ENCODE data around the gene MAML3.
A peak's percentile ranks its signal among the peaks of the same experiment; 100 is the strongest.

Gene MAML3

DNA sequence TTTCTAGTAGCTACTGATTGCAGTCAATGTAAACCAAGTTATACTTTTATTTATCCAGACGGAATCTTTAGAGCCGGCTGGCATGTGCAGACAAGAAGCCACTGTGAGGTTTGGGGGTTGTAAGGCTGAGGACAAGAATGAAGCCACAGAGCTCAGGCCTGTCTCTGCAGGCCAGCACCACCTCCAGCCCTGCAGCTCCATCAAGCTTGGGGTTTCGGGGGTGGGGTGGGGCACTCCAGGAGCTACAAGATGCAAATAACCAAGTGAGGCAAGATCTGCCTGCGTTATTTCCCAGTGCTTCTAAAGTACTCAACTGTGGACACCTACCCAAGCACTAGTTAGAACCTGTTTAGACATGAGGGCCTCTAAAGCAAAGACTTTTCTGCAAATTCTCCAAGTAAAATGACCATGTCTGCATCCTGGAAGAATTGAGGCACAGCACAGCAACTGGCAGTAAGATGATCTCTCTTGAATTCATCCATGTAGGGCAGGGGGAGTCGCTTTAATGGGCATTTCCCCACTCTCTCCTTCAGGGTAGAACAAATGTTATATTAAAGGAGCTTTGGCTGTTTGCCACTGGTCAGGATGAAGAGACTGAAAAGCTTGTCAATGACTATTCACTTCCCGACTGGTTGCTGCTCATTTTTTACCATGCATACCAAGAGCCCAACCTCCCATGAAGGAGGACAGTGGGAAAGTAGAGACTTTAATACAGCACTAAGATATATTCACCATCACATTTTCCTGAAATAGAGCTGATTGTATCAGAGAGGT is 265.8 kb downstream of the MAML3 start:
- DNase-seq = peak; percentile 13

DNA sequence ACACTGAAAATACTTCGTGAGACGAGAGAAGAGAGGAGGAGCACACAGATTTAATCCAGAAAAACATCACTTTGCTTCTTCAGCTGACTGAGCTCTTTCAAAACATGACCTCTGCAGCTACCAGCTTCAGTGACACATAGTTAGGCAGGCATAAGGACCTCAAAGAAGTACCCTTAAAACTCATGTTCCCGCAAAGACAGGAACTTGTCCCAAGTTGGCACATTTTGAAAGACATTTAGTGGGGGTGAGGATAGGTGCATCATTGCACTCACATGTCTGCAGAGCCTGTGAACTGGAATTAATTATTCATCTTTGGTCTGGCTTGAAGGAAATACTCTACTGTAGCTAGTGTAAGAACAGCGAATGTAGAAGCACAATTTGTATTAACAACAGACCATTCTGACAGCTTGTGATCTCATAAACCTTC is 266.6 kb downstream of the MAML3 start:
- no peak for DNase-seq

DNA sequence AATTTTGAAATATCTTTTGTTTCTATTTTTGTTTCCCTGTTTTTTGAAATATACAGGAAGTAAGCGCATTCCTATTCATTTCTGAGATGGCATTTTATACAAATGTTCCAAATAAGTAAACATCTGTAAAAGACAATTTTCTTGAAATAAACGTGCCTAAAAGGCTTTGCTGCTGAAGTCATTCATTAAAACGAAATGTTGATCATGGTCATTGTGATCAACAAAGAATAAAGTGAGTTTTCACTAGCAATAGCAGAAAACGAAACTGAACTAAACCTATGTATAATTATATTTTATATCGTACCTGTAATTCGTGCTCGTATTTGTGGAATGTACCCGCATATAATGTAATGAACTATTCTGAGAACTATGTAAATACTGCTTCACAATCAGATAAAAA is 267.2 kb downstream of the MAML3 start:
- no peak for DNase-seq

DNA sequence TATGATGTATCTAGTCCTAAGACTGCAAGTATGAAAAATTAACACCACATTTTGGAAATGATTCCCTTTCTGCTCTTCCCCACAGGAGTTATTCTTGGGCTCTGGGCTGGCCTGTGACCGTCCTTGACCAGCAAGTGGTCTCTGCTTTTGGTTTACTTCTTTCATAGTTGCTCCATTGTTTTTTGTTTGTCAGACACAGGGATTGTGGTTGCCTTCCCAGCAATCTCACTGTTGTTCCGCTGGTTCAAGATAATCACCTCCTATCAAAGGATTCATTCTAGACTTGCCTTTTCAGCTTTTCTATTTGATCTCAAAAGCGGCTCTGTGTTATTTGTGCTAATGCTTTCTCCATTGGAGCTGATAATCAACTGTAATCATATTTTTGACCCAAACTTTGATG is 269.5 kb downstream of the MAML3 start:
- DNase-seq = no peak

DNA sequence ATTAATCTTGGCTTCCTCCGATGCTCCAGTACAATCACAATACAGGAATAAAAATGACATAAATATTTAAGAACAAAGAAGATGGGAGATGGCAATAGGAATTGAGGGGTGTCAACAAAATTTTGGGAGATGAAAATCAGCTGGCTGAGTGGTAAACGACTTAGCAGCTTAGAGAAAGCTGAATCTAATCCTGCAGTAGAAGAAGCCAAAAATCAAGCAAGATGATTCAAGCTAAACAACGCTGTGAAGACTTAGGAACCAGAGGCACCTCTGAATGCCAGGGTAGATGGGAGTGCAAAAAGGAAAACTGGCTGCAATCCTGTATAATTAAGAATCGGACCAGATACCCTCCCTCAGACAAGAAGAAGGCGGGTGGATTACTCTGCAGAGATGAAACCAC is 273.1 kb downstream of the MAML3 start:
- no peak for DNase-seq

DNA sequence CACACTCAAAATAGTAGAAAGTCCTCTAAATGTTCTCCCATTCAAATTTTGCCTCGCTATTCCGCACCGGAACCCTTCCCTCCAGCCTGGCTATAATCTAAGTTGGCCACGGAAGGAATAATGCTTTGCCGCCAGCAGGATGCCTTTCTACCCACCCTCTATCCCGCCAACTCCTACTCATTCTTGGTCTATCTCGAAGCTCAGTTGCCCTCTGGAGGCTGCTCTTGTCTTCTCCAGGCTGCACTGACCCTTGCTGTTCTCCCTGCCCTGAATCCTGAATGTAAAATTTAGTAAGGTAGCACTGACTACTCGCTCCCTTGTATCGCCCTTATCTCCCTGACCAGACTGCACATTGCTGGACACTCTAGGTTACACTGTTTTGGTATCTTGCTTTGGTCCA is 275.9 kb downstream of the MAML3 start:
- no peak for DNase-seq

DNA sequence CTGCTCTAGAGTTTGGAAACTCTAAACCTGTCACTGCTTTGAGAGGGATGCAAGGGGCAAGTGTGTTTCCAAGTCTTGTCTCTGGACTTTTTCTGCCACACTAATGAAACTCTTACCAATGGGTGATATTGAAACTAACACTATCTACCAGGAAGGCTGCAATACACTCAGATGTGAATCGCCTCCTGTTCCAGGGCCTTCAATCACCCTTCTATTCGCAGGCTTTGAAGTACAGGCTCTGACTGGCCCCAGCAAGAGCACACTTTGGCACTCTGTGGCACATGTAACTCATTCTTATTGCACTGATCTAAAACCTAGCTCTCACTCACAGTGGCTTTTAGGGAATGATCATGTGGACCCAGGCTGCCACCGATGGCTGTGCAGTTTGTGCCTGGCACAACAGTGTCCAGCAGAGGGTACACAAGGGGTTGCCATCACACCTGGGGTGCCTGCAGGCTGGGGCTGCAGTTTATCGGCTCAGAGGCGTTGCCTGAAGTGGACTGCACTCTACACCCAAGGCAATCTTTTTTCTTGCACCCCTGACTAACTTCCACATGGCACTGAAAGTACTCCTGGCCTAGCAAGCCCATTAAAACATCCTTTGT is 277.5 kb downstream of the MAML3 start:
- DNase-seq = no peak

DNA sequence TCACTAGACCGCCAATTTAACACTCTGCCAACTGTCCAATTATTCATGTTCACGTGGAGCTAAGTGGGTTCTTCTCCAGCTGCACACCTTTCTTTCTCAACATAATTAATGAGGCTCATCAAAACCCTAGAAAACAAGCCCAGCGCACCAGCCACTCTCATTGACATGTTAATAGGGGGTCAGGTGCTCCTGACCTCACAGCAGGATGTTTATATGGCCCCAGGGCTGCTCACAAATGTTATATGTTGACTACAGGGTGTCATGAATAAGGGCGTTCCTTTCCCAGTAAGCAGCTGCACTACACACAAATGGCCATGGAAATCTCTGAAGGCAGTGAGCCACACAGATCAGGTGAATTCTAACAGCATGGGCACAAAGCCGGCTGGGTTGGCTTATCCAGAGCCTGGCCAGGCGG is 278.6 kb downstream of the MAML3 start:
- peak; percentile 91 for DNase-seq

DNA sequence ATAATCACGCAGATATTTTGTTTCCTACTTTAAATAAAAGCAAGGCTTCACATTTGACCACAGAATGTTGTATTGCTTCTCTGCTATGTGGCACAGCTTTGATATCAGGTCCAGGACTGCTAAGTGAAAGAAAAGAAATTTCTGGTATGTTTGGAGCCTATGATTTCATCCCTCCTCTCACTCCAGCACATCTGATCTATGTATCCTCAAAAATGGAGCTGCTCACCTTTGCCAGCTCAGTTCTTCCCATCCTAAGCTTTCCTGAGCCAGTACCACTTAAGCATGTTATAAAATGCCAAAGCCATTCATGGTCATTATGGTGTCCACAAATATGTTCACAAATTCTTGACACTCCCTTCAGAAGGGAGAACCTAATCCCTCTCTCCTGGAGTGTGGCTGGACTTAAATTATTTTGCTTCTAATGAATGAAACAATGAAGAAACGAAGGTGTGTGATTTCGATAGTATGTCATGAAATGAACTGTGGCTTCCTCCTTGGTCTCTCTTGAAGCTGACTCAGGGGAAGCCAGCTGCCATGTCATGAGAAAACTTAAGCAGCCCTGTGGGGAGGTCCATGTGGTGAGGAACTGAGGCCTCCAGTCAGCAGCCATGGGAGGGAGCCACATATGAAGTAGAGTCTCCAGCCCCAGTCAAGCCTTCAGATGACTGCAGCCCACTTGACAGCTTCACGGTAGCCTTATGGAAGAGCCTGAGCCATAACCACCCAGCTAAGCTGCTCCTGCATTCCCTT is 280.7 kb downstream of the MAML3 start:
- no peak for DNase-seq

DNA sequence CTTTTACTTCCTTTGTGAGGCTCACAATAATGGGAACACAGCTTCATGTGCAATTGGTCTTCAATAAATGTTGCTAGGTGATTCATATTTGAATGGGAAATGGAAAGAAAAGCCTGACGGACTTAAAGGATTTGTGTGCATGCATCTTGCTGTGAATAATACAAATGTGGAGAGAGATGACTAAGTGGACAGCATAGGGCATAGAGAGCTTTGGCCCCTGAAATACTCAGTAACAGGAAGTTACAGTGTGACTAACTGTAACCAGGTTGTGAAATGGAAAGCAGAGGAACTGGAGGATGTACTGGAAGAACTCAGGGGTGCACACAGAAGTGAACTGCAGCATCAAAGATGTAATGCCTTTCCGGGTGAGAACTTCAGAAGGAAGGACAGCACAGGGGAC is 281.7 kb downstream of the MAML3 start:
- DNase-seq = no peak

DNA sequence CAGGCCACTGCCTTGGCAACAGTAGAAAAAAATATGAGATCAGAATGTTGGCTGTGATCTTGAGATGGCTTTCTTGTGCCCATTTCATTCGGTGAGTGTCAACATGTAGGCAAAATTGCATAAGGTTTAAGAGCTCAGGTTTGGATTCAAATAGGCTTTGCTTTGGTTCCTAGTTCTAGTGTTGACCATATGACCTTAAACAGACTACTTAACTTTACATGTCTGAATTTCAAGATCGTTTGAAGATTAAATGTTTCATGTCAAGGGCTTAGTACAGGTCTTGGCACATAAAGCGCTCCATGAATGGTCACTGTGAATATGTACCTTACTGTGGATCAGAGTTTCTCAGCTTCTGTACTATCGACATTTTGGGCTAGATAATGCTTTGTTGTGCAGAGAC is 284.2 kb downstream of the MAML3 start:
- no peak for DNase-seq

DNA sequence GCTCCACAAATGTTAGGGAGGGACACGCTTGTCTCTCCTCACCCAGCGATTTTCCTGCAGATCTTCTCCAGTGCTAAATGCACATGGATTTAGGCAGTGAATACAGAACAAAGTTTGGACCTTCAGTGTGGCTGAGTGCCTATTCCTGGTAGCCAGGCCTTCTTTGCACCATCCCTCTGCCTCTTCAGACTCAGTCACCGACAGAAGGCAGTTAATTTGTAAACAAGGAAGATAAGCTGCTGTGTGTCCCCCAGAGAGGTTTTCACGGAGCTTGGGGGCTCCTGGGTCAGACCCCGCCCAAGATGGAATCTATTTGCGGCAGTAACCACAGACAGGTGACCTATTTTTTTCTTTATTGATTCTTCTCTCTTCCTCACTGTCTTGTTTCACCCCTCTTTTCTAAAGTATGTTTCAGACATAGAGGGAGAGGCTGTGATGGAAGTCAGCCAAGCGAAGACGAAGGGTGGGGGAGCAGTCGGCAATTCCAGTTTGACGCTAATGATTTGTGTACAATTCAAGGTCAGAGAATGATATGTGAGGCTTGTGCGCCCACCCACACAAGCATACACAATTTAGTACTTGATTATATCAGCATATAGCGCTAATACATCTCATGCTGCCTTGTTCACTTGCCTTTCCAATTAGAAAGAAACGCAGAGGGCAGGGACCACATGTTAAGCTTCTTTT is 287.6 kb downstream of the MAML3 start:
- DNase-seq = no peak

DNA sequence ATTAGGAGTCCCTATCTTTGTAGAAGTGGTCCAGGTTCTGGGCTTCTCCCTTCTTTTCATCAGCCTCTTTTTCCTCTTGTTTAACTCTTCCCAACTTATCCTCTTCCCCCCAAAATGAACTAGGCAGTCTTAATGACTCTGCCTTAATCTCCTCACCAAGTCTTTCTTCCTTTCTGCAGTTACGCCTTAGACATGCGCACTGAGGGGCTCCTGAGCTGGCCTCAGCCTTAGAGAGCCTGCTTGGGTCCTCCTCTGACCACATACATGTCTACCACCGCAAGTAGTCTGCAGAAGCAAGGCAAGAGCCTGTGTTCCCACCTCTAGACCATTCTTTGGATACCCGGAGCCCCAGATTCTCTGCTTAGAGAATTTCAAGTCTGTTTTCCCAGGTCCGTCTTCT is 288.4 kb downstream of the MAML3 start:
- no peak for DNase-seq

DNA sequence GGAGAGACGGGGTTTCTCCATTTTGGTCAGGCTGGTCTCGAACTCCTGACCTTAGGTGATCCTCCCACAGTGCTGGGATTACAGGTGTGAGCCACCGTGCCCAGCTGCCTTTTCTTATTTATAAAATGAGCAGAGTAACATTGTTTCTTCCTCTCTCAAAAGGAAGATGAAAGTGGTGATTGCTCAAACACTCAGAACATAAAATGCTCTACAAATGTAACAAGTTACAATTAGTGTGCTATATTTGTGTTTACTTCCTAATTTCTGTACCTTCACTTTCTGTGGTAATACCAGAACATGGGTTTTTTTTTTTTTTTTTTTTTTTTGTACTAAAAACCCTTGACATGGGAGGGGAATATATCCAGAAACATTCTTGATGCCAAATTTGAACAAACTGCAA is 290.5 kb downstream of the MAML3 start:
- DNase-seq = no peak

DNA sequence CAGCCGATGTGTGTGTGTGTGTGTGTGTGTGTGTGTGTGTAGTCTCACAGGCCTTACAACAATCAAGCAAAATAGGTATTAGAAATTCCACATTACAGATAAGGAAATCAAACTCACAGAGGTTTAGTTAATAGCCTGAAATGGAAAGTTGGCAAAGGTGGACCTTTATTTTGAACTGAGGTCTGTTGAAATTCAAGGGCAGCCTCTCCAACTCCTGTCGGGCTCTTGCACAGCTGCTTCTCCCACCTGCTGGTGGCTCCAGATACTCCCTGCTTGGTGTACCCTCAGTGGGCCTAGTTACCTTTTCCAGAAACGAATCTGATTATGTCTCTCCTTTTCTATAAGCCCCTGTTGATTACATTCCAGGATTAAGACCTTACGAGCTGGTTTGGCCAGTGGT is 292.5 kb downstream of the MAML3 start:
- no peak for DNase-seq

DNA sequence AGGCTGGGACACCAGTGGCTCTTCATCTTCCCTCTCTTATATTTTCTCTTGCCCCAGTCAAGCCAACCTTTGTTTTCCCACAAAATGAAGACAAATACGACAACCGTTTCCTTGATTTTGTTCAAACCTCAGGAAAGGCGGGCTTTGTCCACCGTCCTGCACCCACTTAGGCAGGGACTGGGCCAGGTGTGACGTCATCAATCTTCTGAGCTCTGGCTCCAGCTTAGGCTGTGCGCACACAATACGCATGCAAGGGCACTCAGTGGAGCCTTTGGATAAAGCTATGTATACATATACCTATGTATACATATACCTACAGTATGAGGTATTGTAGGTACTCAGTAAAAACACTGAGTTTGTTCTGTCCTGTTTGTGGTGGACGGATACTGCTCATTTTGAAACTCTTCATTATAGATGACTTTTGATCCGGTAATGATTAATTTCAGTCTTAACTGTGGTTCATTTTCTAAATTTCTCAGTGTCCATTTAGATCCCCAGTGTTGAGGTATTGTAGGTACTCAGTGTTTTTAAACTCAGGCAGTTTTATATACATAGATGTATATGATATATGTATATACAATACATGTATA is 293.5 kb downstream of the MAML3 start:
- no peak for DNase-seq

DNA sequence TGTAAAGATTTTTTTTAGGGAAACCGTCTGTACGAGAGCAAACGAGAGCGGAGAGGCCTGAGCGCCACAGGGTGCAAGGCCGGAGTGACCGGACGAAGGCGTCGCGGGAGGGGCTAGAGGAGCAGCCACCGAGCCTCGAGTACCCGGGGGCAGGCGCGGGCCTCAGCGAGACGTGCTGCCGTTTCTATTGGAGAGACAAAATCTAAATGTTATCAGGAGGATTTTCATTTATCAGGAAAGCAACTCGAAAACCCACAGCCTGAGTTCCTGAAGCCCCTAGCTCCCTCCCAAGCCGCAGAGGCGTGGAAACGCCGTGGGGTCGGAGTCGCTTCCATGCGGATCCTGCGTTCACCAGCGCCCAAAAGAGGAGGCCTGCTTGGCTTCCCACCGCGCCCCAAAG is 294.1 kb downstream of the MAML3 start:
- DNase-seq = no peak

DNA sequence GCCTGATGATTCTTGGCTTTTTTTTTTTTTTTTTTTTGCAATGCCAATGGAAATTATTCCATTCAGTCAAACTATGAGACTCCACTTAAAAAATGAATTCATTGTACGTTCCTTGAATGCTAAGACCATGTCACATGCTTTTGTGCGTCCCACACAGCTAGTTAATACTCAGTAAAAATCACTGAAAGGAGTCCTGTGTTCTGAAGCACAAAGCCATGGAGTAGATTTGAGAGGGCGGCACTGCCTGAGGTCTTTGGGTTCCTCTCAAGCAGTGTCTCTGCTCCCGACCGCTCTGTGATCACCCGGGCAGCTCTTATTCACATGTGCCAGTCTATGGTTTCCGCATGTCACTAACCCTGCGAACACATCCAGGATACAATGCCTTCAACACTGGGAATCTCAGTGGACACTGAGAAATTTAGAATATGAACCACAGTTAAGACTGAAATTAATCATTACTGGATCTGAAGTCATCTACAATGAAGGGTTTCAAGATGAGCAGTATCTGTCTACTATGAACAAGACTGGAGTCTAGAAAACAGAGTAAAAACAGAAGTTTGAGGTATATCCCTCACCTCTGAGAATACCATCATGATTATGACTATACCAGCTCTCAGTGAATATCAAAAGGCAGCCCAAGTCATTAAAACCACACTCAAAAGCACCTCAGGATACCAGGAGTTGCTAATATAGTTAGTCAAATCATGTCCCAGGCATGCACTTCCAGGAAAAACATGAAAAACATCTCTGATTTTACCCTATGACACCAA is 295.4 kb downstream of the MAML3 start:
- DNase-seq = no peak

DNA sequence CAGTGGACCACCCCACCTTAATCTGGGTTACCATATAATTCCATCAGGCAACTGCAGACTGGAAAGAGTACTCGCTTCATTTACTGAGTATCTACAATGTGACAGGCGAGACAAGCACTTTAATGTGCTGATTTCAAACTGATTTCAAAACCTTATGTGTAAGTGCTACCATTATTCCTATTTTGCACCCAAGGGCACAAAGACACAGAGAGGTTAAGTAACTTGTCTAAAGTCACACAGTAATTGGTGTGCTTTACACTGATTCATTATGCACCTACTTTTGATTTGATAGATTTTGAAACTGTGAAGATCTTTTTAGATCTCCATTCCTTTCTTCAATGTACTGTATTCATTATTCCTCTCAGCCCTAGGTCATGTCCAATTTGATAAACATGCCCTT is 296.0 kb downstream of the MAML3 start:
- DNase-seq = no peak

DNA sequence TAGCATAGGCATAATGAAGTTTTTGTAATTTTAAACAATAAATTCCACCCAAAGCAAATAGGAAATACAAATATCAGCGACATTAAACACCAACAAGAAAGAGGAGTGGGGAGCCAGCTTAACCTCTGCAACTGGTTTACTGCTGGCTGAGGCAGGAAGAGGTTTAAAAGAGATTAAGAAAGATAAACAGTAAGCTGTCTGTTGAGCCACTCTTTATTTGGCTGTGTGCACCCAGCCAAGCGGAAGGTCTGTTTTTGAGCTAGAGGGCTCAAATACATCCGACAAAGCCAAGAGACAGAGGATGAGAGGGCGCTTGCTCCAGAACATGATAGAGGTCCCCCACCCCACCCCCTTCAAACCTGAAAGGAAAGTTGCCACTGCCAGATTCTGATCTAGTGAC is 297.0 kb downstream of the MAML3 start:
- no peak for DNase-seq

DNA sequence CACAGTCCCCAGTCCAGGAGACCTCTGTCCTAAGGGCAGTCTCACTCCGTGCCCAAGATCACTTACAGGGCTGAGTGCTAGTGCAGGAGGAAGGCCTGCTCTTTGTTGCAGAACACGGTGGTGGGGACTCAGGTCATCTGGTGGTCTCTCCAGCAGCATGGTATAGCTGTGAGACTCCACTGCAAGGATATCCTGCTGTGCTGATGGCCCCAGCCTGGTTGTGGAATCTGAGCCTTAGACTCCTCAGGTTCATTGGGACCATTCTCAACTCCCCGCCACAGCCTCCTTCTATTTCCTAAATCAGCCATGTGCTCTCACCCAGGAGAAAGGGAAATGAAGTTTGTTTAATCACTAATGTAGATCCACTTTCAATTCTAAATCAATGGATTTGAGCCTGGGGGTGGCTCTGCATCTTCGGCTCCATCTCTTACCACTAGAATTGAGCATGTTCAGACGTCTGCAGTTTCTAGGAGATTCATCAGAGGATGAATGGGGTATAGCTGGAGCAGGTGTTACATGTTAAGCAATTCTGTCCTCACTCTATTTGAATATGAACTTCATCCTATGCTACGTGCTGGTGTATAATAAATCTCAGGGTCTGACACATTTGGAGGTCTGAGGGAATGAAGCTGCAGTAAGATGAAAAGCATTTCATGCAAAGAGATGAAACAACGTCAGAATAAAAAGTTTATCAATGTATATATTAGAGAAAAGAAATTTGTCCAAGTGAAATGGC is 299.1 kb downstream of the MAML3 start:
- no peak for DNase-seq

DNA sequence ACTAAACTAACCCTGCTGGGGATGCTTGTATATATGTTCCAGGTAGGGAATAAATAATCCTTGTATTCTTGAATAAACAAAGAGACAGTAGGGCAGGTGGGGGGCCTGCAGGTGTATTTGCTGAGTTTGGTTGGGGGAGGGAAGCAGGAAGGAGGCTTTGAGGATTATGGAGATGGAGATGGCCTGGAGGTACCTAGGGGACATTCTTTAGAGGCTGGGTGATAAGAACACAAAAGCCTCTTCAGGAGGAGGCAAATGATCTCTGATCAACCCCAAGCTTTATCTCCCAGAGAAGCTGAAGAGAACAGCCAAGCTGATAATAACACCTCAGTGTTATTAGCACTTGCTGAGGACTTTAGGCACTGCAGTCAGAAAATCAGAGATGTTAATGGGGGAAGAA is 300.7 kb downstream of the MAML3 start:
- peak; percentile 11 for DNase-seq

Measured in NCI-H1436 treated with DMSO at 0.1 percent for 48 hours (cell line).